H1 (cell line): ENCODE measurements around the gene EGLN2. TPM values are rescaled to one million over a fixed set of nuclear protein-coding genes. Genes with fewer than 3 reads are reported as not detected.

ENCODE experiments used
- CHD2 ChIP-seq: IDR thresholded peaks from 2 replicates; pipeline ENCODE4 v1.6.1; 2012; ENCODE audit warnings: low read length, improper control_type of control experiment
- FOSL1 ChIP-seq: IDR thresholded peaks from 2 replicates; pipeline ENCODE4 v1.6.1; 2011; ENCODE audit warnings: mild to moderate bottlenecking, low read depth, low read length, moderate library complexity; ENCODE audit not compliant: insufficient read depth
- JUND ChIP-seq: IDR thresholded peaks from 2 replicates; pipeline ENCODE4 v1.6.1; 2011; ENCODE audit warnings: mild to moderate bottlenecking, improper control_type of control experiment, low read length
- NRF1 ChIP-seq: IDR thresholded peaks from 2 replicates; pipeline ENCODE4 v1.6.1; 2011; ENCODE audit warnings: mild to moderate bottlenecking, low read depth, low read length, improper control_type of control experiment
- PHF8 ChIP-seq: fragments of 200-600 bp; sonication (generic); conservative IDR thresholded peaks from 2 replicates; pipeline ENCODE4 v1.7.1; 2012; ENCODE audit warnings: low read depth, mild to moderate bottlenecking, inconsistent platforms, low read length, moderate library complexity
- POLR2AphosphoS5 ChIP-seq: IDR thresholded peaks from 2 replicates; pipeline ENCODE4 v1.6.1; 2011; ENCODE audit warnings: low read depth, low read length
- POU5F1 ChIP-seq: IDR thresholded peaks from 2 replicates; pipeline ENCODE4 v1.6.1; 2011; ENCODE audit warnings: low read depth, mild to moderate bottlenecking, low read length, moderate library complexity
- polyA plus RNA-seq, 7 experiments: library from polyadenylated mRNA; depleted of rRNA in 3 of 7; stranded (reverse) in 5 of 7; unstranded in 2 of 7; fragments of >200 nt in 5 of 7; fragments of 200-250 nt in 2 of 7; gene quantifications; 1 replicate in 5 of 7; 2 replicates in 1 of 7; 4 replicates in 1 of 7; pipeline versions ENCODE4 v1.2.1 to v1.2.3, GENCODE V29; 2011 to 2013; ENCODE audit warnings: missing spikeins in 2 of 7, mixed read lengths in 2 of 7
- total RNA-seq: library from RNA; stranded (reverse); fragmentation: NEBNext Ultra II Directional; extraction: Animal tissue kit (Norgen Biotek cat#: 25700); gene quantifications from 2 replicates; pipeline ENCODE4 v1.2.1, GENCODE V29; 2021
- TF ChIP-seq, protein P1 (sequence below): fragments of 300-600 bp; sonication (generic); IDR thresholded peaks from 2 replicates; pipeline ENCODE4 v1.7.1; 2012; ENCODE audit warnings: low read length, moderate library complexity, mild to moderate bottlenecking, inconsistent platforms; ENCODE audit not compliant: insufficient replicate concordance
- TF ChIP-seq, protein P2 (sequence below): IDR thresholded peaks from 2 replicates; pipeline ENCODE4 v1.6.1; 2012; ENCODE audit warnings: inconsistent platforms

Gene EGLN2
- total and polyA plus RNA-seq, 2 of the 8 experiments (the other 6 are each of a cell fraction or from before 2014, with no cell fraction given), result 86.9 to 103 TPM

DNA sequence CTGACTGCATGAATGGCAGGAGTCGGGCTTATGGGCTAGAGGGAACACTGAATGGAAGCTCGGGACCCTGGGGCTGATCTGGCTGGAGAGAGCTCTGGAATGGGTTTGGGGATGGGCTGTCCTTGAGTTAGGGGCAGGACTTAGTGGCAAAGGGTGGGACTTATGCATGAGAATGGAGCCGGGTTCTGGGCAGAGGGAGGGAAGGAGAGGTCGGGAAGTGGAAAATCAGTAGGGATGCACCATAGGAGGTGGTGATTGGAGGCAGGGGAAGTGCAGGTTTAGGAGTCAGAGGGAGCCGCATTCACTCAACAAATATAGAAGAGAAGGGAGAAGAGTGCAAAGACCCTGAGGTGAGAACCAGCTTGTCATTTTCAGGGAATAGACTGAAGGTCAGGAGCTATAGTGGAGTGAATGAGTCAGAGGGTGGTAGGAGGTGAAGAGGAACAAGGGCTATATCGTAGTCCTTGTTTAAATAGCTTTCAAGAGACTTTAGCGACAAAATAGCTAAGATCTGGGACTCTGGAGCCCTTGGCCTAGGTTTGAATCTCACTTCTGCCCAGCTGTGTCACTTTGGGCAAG, 20.2 kb upstream of the EGLN2 start (continued):
- TF ChIP-seq, protein P1, sequence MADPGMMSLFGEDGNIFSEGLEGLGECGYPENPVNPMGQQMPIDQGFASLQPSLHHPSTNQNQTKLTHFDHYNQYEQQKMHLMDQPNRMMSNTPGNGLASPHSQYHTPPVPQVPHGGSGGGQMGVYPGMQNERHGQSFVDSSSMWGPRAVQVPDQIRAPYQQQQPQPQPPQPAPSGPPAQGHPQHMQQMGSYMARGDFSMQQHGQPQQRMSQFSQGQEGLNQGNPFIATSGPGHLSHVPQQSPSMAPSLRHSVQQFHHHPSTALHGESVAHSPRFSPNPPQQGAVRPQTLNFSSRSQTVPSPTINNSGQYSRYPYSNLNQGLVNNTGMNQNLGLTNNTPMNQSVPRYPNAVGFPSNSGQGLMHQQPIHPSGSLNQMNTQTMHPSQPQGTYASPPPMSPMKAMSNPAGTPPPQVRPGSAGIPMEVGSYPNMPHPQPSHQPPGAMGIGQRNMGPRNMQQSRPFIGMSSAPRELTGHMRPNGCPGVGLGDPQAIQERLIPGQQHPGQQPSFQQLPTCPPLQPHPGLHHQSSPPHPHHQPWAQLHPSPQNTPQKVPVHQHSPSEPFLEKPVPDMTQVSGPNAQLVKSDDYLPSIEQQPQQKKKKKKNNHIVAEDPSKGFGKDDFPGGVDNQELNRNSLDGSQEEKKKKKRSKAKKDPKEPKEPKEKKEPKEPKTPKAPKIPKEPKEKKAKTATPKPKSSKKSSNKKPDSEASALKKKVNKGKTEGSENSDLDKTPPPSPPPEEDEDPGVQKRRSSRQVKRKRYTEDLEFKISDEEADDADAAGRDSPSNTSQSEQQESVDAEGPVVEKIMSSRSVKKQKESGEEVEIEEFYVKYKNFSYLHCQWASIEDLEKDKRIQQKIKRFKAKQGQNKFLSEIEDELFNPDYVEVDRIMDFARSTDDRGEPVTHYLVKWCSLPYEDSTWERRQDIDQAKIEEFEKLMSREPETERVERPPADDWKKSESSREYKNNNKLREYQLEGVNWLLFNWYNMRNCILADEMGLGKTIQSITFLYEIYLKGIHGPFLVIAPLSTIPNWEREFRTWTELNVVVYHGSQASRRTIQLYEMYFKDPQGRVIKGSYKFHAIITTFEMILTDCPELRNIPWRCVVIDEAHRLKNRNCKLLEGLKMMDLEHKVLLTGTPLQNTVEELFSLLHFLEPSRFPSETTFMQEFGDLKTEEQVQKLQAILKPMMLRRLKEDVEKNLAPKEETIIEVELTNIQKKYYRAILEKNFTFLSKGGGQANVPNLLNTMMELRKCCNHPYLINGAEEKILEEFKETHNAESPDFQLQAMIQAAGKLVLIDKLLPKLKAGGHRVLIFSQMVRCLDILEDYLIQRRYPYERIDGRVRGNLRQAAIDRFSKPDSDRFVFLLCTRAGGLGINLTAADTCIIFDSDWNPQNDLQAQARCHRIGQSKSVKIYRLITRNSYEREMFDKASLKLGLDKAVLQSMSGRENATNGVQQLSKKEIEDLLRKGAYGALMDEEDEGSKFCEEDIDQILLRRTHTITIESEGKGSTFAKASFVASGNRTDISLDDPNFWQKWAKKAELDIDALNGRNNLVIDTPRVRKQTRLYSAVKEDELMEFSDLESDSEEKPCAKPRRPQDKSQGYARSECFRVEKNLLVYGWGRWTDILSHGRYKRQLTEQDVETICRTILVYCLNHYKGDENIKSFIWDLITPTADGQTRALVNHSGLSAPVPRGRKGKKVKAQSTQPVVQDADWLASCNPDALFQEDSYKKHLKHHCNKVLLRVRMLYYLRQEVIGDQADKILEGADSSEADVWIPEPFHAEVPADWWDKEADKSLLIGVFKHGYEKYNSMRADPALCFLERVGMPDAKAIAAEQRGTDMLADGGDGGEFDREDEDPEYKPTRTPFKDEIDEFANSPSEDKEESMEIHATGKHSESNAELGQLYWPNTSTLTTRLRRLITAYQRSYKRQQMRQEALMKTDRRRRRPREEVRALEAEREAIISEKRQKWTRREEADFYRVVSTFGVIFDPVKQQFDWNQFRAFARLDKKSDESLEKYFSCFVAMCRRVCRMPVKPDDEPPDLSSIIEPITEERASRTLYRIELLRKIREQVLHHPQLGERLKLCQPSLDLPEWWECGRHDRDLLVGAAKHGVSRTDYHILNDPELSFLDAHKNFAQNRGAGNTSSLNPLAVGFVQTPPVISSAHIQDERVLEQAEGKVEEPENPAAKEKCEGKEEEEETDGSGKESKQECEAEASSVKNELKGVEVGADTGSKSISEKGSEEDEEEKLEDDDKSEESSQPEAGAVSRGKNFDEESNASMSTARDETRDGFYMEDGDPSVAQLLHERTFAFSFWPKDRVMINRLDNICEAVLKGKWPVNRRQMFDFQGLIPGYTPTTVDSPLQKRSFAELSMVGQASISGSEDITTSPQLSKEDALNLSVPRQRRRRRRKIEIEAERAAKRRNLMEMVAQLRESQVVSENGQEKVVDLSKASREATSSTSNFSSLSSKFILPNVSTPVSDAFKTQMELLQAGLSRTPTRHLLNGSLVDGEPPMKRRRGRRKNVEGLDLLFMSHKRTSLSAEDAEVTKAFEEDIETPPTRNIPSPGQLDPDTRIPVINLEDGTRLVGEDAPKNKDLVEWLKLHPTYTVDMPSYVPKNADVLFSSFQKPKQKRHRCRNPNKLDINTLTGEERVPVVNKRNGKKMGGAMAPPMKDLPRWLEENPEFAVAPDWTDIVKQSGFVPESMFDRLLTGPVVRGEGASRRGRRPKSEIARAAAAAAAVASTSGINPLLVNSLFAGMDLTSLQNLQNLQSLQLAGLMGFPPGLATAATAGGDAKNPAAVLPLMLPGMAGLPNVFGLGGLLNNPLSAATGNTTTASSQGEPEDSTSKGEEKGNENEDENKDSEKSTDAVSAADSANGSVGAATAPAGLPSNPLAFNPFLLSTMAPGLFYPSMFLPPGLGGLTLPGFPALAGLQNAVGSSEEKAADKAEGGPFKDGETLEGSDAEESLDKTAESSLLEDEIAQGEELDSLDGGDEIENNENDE, result no peak
- 0 out of 2 replicates have a peak, but pooled peaks have one; percentile 12 for TF ChIP-seq CHD2
- no peak for TF ChIP-seq FOSL1
- TF ChIP-seq POU5F1, result 0 out of 2 replicates have a peak, but pooled peaks have one; percentile 43
- no peak for TF ChIP-seq POLR2AphosphoS5
- no peak for TF ChIP-seq PHF8
- TF ChIP-seq, protein P2, sequence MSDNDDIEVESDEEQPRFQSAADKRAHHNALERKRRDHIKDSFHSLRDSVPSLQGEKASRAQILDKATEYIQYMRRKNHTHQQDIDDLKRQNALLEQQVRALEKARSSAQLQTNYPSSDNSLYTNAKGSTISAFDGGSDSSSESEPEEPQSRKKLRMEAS, result no peak
- TF ChIP-seq NRF1, result no peak
- no peak for TF ChIP-seq JUND
